DMS53 treated with DMSO at 0.1 percent for 48 hours (cell line): Measurements from ENCODE around the gene RAD51B.
"Not testable (repeated sequence)": the region's sequence is repeated elsewhere in the genome, so short reads cannot be mapped to it uniquely, and the experiment has no call there.

Experiments
- DNase-seq: peaks from one replicate; lab custom pipeline; 2025; ENCODE audit not compliant: unreplicated experiment; lab: John Stamatoyannopoulos, UW

The RAD51B gene

GRCh38 chr14:67819563-67820421 lies at the start of gene RAD51B:
TSS of gene RAD51B (plus strand) at chr14:67819779.
- DNase-seq: peak; percentile 48

GRCh38 chr14:67773844-67774377 lies 45.7 kb upstream of the RAD51B start:
- no peak for DNase-seq

- no peak for DNase-seq
These were observed 42.8 kb upstream of the RAD51B start for GRCh38 chr14:67776653-67777322.

GRCh38 chr14:67778792-67779191 lies 40.8 kb upstream of the RAD51B start:
- DNase-seq: no peak

GRCh38 chr14:67782090-67782489 lies 37.5 kb upstream of the RAD51B start:
- DNase-seq: no peak

- no peak for DNase-seq
These were observed 35.2 kb upstream of the RAD51B start for GRCh38 chr14:67784244-67784823.

GRCh38 chr14:67785270-67786109 lies 34.1 kb upstream of the RAD51B start:
- no peak for DNase-seq

GRCh38 chr14:67787673-67788072 lies 31.9 kb upstream of the RAD51B start:
- DNase-seq: no peak

GRCh38 chr14:67798731-67799130 lies 20.8 kb upstream of the RAD51B start:
- no peak for DNase-seq

GRCh38 chr14:67800743-67801142 lies 18.8 kb upstream of the RAD51B start:
- no peak for DNase-seq

- no peak for DNase-seq
These were observed 13.3 kb upstream of the RAD51B start for GRCh38 chr14:67806246-67806645.

- DNase-seq: no peak
These were observed 4.8 kb upstream of the RAD51B start for GRCh38 chr14:67814821-67815220.

GRCh38 chr14:67815573-67816225 lies 3.9 kb upstream of the RAD51B start:
- DNase-seq: no peak

GRCh38 chr14:67816326-67817002 lies 3.1 kb upstream of the RAD51B start, which contains the start of gene ZFYVE26:
TSS of gene ZFYVE26 (minus strand) at chr14:67816590. CDS start at chr14:67815963, 627 bp downstream.
- peak; percentile 95 for DNase-seq

GRCh38 chr14:67817750-67818438 lies 1.7 kb upstream of the RAD51B start:
- no peak for DNase-seq

- DNase-seq: not testable (repeated sequence)
These were observed 1.1 kb upstream of the RAD51B start for GRCh38 chr14:67818476-67818875.

- DNase-seq: no peak
These were observed 921 bp downstream of the RAD51B start for GRCh38 chr14:67820428-67820971.

GRCh38 chr14:67821121-67821520 lies 1.5 kb downstream of the RAD51B start:
- no peak for DNase-seq

- no peak for DNase-seq
These were observed 11.5 kb downstream of the RAD51B start for GRCh38 chr14:67831113-67831512.
